Loucy (cell line): ENCODE results near the gene GIN1.
"Not testable (repeated sequence)": the region's sequence is repeated elsewhere in the genome, so short reads cannot be mapped to it uniquely, and the experiment has no call there.

Source experiments
- H2AFZ ChIP-seq: fragments of 200-600 bp; sonication (generic); 2 replicates; pipeline ENCODE4 v1.6.0; 2016; ENCODE audit warnings: antibody characterized with exemption, mild to moderate bottlenecking, low read length, moderate library complexity
- H3F3A ChIP-seq: fragments of 200-600 bp; 2 replicates; pipeline ENCODE4 v1.6.0; 2016; ENCODE audit warnings: antibody characterized with exemption, low read depth, mild to moderate bottlenecking
- H3K27me3 ChIP-seq: fragments of 200-600 bp; sonication (generic); 2 replicates; pipeline ENCODE4 v1.6.1; 2014; ENCODE audit warnings: low read length, mild to moderate bottlenecking; ENCODE audit not compliant: insufficient read depth, poor library complexity, severe bottlenecking
- H3K36me3 ChIP-seq: fragments of 200-600 bp; sonication (generic); 2 replicates; pipeline ENCODE4 v1.6.1; 2016; ENCODE audit warnings: low read length; ENCODE audit not compliant: insufficient read depth
- H3K4me1 ChIP-seq: fragments of 200-600 bp; sonication (generic); 2 replicates; pipeline ENCODE4 v1.5.1; 2014; ENCODE audit warnings: low read length, mild to moderate bottlenecking; ENCODE audit not compliant: insufficient read depth, poor library complexity, severe bottlenecking
- H3K4me2 ChIP-seq: fragments of 200-600 bp; sonication (generic); 2 replicates; pipeline ENCODE4 v1.6.0; 2014; ENCODE audit warnings: antibody characterized with exemption, low read length, low read depth, mild to moderate bottlenecking; ENCODE audit not compliant: poor library complexity, severe bottlenecking
- H3K4me3 ChIP-seq: fragments of 200-600 bp; sonication (generic); 2 replicates; pipeline ENCODE4 v1.5.1; 2014; ENCODE audit warnings: low read length, mild to moderate bottlenecking, mixed read lengths; ENCODE audit not compliant: poor library complexity, severe bottlenecking
- H3K79me2 ChIP-seq: fragments of 200-600 bp; sonication (generic); 2 replicates; pipeline ENCODE4 v1.6.1; 2014; ENCODE audit warnings: low read length; ENCODE audit not compliant: insufficient read depth
- H3K9ac ChIP-seq: fragments of 200-600 bp; sonication (generic); 2 replicates; pipeline ENCODE4 v1.6.0; 2014; ENCODE audit warnings: mild to moderate bottlenecking, low read depth, low read length, moderate library complexity; ENCODE audit not compliant: poor library complexity, severe bottlenecking
- H3K9me2 ChIP-seq: fragments of 200-600 bp; sonication (generic); replicated peaks from 2 replicates; pipeline ENCODE4 v1.6.1; 2016; ENCODE audit warnings: low read depth, low read length, mixed read lengths
- H3K9me3 ChIP-seq: fragments of 200-600 bp; sonication (generic); 2 replicates; pipeline ENCODE4 v1.6.1; 2014; ENCODE audit warnings: mild to moderate bottlenecking, antibody characterized with exemption, low read length, low read depth; ENCODE audit not compliant: insufficient read depth
- H4K20me1 ChIP-seq: fragments of 200-600 bp; sonication (generic); 2 replicates; pipeline ENCODE4 v1.6.0; 2014; ENCODE audit warnings: antibody characterized with exemption, low read length, mild to moderate bottlenecking; ENCODE audit not compliant: insufficient read depth, poor library complexity, severe bottlenecking
- EZH2phosphoT487 ChIP-seq: fragments of 200-600 bp; IDR thresholded peaks from 2 replicates; pipeline ENCODE4 v1.6.1; 2018; ENCODE audit warnings: antibody characterized with exemption, mild to moderate bottlenecking, moderate library complexity, borderline replicate concordance
- TF ChIP-seq, protein P1 (sequence below): fragments of 200-600 bp; sonication (generic); conservative IDR thresholded peaks from 2 replicates; pipeline ENCODE4 v1.5.1; 2014; ENCODE audit warnings: mild to moderate bottlenecking, antibody characterized with exemption, low read length

Gene GIN1

DNA sequence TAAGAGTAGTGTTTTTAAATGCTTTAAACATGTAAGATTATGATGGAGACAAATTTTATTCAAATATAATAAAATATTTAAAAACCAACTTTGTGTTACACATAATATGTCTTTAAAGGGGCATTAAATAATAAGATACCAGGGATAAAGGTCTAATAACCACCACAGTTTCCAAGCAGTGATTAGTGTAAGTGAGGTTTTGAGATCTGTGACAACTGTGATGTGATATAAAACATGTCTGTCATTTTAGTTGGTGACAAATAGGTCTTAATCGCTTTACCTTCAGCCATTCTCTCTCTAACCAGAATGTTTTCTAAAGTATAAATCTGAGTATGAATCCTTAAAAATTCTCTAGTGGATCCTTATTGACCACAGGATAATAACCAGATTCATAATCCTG lies 28.3 kb upstream of the GIN1 start:
- H3K4me2 ChIP-seq: no peak overlapping the region
- H3K4me1 ChIP-seq: no peaks in the 10 kb centered on the region
- H3K79me2 ChIP-seq: no peaks in the 10 kb centered on the region
- H3K27me3 ChIP-seq: no peaks in the 10 kb centered on the region
- 0 out of 2 replicates have a peak, but pooled peaks cover 7% of the 10 kb centered on the region for H3K36me3 ChIP-seq
- no peaks in the 10 kb centered on the region for H3K9me2 ChIP-seq
- no peak overlapping the region for H3K9ac ChIP-seq
- H2AFZ ChIP-seq: no peak overlapping the region
- no peaks in the 10 kb centered on the region for H3F3A ChIP-seq
- H3K4me3 ChIP-seq: no peak overlapping the region
- no peaks in the 10 kb centered on the region for H4K20me1 ChIP-seq
- H3K9me3 ChIP-seq: no peaks in the 10 kb centered on the region
- no peak for TF ChIP-seq EZH2phosphoT487
- TF ChIP-seq, protein P1, sequence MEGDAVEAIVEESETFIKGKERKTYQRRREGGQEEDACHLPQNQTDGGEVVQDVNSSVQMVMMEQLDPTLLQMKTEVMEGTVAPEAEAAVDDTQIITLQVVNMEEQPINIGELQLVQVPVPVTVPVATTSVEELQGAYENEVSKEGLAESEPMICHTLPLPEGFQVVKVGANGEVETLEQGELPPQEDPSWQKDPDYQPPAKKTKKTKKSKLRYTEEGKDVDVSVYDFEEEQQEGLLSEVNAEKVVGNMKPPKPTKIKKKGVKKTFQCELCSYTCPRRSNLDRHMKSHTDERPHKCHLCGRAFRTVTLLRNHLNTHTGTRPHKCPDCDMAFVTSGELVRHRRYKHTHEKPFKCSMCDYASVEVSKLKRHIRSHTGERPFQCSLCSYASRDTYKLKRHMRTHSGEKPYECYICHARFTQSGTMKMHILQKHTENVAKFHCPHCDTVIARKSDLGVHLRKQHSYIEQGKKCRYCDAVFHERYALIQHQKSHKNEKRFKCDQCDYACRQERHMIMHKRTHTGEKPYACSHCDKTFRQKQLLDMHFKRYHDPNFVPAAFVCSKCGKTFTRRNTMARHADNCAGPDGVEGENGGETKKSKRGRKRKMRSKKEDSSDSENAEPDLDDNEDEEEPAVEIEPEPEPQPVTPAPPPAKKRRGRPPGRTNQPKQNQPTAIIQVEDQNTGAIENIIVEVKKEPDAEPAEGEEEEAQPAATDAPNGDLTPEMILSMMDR: no peak

DNA sequence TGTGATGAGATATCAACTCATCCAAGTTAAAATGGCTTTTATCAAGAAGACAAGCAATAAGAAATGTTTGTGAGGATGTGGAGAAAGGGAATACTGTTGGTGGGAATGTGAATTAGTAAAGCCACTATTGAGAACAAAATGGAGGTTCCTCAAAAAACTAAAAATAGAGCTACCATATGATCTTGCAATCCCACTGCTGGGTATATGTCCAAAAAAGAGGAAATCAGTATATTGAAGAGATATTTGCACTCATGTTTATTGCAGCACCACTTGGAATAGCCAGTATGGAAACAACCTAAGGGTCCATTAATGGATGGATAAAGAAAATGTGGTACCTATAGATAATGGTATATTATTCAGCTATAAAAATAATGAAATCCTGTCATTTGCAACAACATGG lies 25.3 kb upstream of the GIN1 start:
- Histone ChIP-seq H3K79me2 (no peaks in the 10 kb centered on the region), H3K9me2 (no peaks in the 10 kb centered on the region), H3K4me2 (no peak overlapping the region), H3K27me3 (no peaks in the 10 kb centered on the region), H3F3A (no peaks in the 10 kb centered on the region), H3K9me3 (no peaks in the 10 kb centered on the region), H3K36me3 (no peaks in the 10 kb centered on the region), H3K9ac (no peak overlapping the region), H2AFZ (no peak overlapping the region), H3K4me1 (no peaks in the 10 kb centered on the region), H3K4me3 (no peak overlapping the region), H4K20me1 (no peaks in the 10 kb centered on the region)
- TF ChIP-seq EZH2phosphoT487: no peak
- TF ChIP-seq, protein P1: no peak

DNA sequence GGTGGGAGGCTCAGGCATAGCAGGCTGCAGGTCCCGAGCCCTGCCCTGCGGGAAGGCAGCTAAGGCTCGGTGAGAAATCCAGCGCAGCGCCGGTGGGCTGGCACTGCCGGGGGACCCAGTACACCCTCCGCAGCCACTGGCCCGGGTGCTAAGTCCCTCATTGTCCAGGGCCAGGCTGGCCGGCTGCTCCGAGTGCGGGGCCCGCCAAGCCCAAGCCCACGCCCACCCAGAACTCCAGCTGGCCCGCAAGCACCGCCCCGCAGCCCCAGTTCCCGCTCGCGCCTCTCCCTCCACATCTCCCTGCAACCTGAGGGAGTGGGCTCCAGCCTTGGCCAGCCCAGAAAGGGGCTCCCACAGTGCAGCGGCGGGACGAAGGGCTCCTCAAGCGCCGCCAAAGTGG lies 22.2 kb upstream of the GIN1 start:
- not testable (repeated sequence) for H3K4me1 ChIP-seq, H3K9me3 ChIP-seq, H3K4me2 ChIP-seq, H3K36me3 ChIP-seq, H4K20me1 ChIP-seq, H3K79me2 ChIP-seq, H3F3A ChIP-seq, H3K27me3 ChIP-seq, H3K9ac ChIP-seq, H2AFZ ChIP-seq, H3K4me3 ChIP-seq, H3K9me2 ChIP-seq

DNA sequence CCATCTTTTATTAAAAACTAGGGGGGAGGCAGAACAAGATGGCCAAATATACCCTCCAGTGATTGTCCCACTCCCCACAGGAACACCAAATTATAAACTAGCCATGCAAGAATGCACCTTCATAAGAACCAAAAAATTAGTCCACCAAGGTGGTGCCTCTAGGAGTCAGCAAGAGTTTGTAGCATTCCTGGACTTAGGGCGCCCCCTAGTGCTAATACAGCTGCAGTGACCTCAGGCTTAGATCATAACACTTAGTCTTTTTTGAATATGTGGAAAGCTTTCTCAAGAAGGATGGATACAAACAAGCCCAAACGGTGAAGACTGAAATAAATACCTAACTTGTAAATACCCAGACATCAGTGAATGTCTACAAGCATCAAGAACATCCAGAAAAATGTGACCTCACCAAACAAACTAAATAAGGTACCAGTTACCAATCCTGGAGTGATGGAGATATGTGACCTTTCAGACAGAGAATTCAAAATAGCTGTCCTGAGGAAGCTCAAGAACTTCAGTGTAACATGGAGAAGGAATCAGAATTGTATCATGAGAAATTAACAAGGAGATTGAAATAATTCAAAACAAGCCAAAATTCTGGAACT lies 19.4 kb upstream of the GIN1 start:
- no peak overlapping the region for H3K4me3 ChIP-seq
- H3K9me2 ChIP-seq: no peaks in the 10 kb centered on the region
- H3F3A ChIP-seq: no peaks in the 10 kb centered on the region
- H3K79me2 ChIP-seq: no peaks in the 10 kb centered on the region
- H3K9me3 ChIP-seq: no peaks in the 10 kb centered on the region
- no peaks in the 10 kb centered on the region for H3K27me3 ChIP-seq
- H3K4me1 ChIP-seq: no peaks in the 10 kb centered on the region
- H4K20me1 ChIP-seq: no peaks in the 10 kb centered on the region
- TF ChIP-seq, protein P1: peak; percentile 77
- no peak for TF ChIP-seq EZH2phosphoT487
- no peak overlapping the region for H3K9ac ChIP-seq
- no peaks in the 10 kb centered on the region for H3K36me3 ChIP-seq
- H3K4me2 ChIP-seq: no peak overlapping the region
- no peak overlapping the region for H2AFZ ChIP-seq
